Fibroblast of the aortic adventitia (primary cell): Measurements from ENCODE around the gene ELOVL5. TPM values are rescaled to one million over a fixed set of nuclear protein-coding genes. Genes with fewer than 3 reads are reported as not detected.
"Not testable (repeated sequence)": the region's sequence is repeated elsewhere in the genome, so short reads cannot be mapped to it uniquely, and the experiment has no call there.

Source experiments
- DNase-seq: peaks from one replicate; pipeline ENCODE4 v3.0.0-alpha.2; 2010; ENCODE audit warnings: low read depth
- H3K4me3 ChIP-seq: 2 replicates; pipeline ENCODE4 v1.5.1; 2011; ENCODE audit warnings: low read depth, mild to moderate bottlenecking, control low read depth, low read length, moderate library complexity
- CTCF ChIP-seq: IDR thresholded peaks from 2 replicates; pipeline ENCODE4 v1.5.1; 2011; ENCODE audit warnings: mild to moderate bottlenecking, low read length, control low read depth, inconsistent platforms; ENCODE audit not compliant: insufficient read depth
- total RNA-seq: library from RNA; depleted of rRNA; stranded (reverse); fragments of >200 nt; gene quantifications from 2 replicates; pipeline ENCODE4 v1.2.3, GENCODE V29; 2012; ENCODE audit warnings: low replicate concordance

ELOVL5 gene
- total RNA-seq, 1 donor, result 95.1 TPM

GRCh38 chr6:53306819-53307347 is 41.9 kb downstream of the ELOVL5 start:
- no peak for TF ChIP-seq CTCF
- DNase-seq, result no peak

GRCh38 chr6:53306217-53306616 is 42.5 kb downstream of the ELOVL5 start:
- not testable (repeated sequence) for DNase-seq, H3K4me3 ChIP-seq

More at GRCh38 chr6:53306819-53307347, 41.9 kb downstream of the ELOVL5 start:
- H3K4me3 ChIP-seq, result no peak overlapping the region

GRCh38 chr6:53305506-53306005 is 43.2 kb downstream of the ELOVL5 start:
- DNase-seq, H3K4me3 ChIP-seq: not testable (repeated sequence)

- DNase-seq, result not testable (repeated sequence)
These were observed 43.8 kb downstream of the ELOVL5 start for GRCh38 chr6:53304953-53305352.

GRCh38 chr6:53302678-53303360 is 45.9 kb downstream of the ELOVL5 start:
- peak overlapping the region; percentile 45 for H3K4me3 ChIP-seq
- peak; percentile 95 for DNase-seq
- TF ChIP-seq CTCF, result no peak

More at GRCh38 chr6:53304953-53305352, 43.8 kb downstream of the ELOVL5 start:
- not testable (repeated sequence) for H3K4me3 ChIP-seq

GRCh38 chr6:53301801-53302537 is 46.8 kb downstream of the ELOVL5 start:
- TF ChIP-seq CTCF, result no peak
- DNase-seq, result no peak
- peak overlapping the region; percentile 10 for H3K4me3 ChIP-seq

GRCh38 chr6:53300656-53301551 is 47.8 kb downstream of the ELOVL5 start:
- H3K4me3 ChIP-seq, result no peak overlapping the region
- no peak for TF ChIP-seq CTCF
- peak; percentile 54 for DNase-seq
